SJCRH30 (cell line): ENCODE results near the gene NCBP2L. TPM values are rescaled to one million over a fixed set of nuclear protein-coding genes. Genes with fewer than 3 reads are reported as not detected.

ENCODE experiments used
- DNase-seq, 2 experiments: peaks; one replicate each; pipeline ENCODE4 v3.0.0-alpha.2; 2015 to 2020
- H3K27ac ChIP-seq: fragments of 250-450 bp; sonication (Bioruptor Pico); 2 replicates; pipeline ENCODE4 v1.5.1; 2020; ENCODE audit warnings: mild to moderate bottlenecking, moderate library complexity
- H3K27me3 ChIP-seq: fragments of 250-450 bp; sonication (Bioruptor Pico); 2 replicates; pipeline ENCODE4 v1.5.1; 2020; ENCODE audit warnings: mild to moderate bottlenecking, moderate library complexity
- H3K36me3 ChIP-seq: fragments of 250-450 bp; sonication (Bioruptor Pico); 2 replicates; pipeline ENCODE4 v1.5.1; 2020; ENCODE audit warnings: mild to moderate bottlenecking, moderate library complexity
- H3K4me1 ChIP-seq: fragments of 250-450 bp; sonication (Bioruptor Pico); 2 replicates; pipeline ENCODE4 v1.5.1; 2020; ENCODE audit warnings: mild to moderate bottlenecking, moderate library complexity
- H3K4me3 ChIP-seq: fragments of 250-450 bp; sonication (Bioruptor Pico); 2 replicates; pipeline ENCODE4 v1.5.1; 2020; ENCODE audit warnings: mild to moderate bottlenecking, moderate library complexity
- H3K9me3 ChIP-seq: fragments of 250-450 bp; sonication (Bioruptor Pico); replicated peaks from 2 replicates; pipeline ENCODE4 v1.5.1; 2020; ENCODE audit warnings: mild to moderate bottlenecking, moderate library complexity
- total RNA-seq: library from RNA; depleted of rRNA; stranded (reverse); fragments of >200 nt; shearing (Covaris generic); gene quantifications from 2 replicates; pipeline ENCODE4 v1.2.3, GENCODE V29; 2014; rRNA removed

The NCBP2L gene
- not detected in 2 replicates for total RNA-seq

DNA sequence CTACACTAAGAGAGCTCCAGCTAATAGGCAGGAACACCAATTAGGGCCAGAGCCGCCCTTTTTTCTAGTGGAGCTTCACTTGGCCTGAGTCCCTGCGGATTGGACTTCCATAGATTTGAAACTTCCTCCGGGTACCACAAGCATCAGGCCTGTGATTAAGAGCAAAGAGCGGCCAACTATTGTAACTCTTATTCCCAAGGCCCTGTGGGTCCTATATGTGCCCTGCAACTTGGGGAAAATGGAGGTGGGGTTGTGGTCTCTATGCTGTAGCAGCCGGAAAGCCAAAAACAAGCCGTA, at the start of gene NCBP2L:
NCBP2L (plus strand) TSS at position 198 of the 297 bp plus-strand sequence. CDS start 16,488 bp downstream, outside the sequence.
- no peak for DNase-seq
- Histone ChIP-seq H3K4me1 (no peaks in the 10 kb centered on the region), H3K27ac (no peak within 1 kb of the TSS), H3K4me3 (peak within 1 kb of the TSS; percentile 53), H3K9me3 (no peaks in the 10 kb centered on the region), H3K27me3 (no peaks in the 10 kb centered on the region), H3K36me3 (no peaks in the 10 kb centered on the region)

DNA sequence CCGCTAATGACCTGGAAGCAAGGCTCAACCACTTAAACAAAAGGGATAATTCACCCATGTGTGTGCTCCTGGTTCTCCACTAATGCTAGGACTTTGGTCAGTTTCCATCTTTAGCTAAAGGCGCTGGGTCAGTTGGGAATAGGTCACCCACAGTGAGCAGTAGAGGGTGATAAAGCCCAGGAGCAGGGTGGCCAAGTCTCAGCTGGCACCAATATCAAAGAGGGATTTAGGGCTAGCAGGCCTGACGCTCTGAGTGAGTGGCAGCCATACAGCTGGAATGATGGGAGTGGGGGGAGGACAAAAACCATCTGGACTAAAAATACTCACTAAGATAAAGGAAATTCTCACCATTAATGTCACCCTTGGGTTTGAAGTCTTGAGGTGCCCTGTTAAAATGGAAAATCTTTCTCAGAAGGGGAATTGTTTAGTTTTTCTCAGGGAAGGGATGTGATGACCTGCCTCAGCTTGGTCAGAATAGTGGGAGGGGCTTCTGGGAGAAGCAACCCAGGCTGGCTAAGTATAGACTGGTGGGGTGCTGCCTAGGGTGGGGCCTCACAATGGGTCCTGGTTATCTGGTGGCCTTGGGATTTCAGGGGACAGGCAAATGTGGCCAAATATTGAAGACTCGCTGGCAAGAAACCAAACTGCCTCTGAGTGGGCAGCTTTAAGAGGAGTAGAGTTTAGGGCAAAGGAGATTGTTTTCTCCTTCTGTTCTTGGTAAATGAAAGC, 49.0 kb upstream of the NCBP2L start:
- no peak overlapping the region for H3K27ac ChIP-seq
- no peak overlapping the region for H3K4me3 ChIP-seq
- no peaks in the 10 kb centered on the region for H3K9me3 ChIP-seq
- no peaks in the 10 kb centered on the region for H3K27me3 ChIP-seq
- H3K4me1 ChIP-seq: peaks cover 8% of the 10 kb centered on the region; the same call in 1 of the 2 replicates
- no peaks in the 10 kb centered on the region for H3K36me3 ChIP-seq
- no peak for DNase-seq

DNA sequence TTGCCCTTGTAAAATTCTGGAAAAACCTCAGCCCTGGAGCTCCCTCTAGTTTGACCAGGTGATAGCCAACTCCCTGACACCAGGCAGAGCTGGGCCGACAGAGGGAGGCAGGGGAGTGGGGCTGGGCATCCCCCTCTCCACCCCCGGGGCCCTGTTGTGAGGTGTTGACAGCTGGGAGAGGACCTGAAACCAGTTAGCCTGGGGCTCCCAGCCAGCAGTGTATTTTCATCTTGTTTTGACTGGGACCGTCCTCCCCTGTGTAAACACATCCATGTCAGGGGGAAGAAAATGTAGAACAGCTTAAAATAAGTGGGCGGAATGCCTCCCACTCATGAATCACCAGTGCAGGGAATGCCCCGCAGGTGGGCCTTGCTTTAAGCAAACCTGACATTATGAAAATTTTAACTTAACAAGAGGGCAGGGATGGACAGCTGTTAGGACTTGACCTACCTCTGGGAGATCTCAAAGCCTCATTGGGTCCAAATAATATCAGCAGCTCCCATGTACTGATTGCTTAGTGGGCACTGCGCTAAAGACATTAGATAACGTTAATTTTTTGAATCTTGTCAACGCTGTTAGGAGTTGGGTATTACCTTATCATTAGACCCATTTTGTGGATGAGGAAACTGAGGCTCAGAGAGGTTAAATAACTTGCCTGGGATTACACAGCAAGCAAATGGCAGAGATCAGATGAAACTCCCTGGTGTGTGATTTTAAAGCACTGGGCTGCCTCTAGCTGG, 47.8 kb upstream of the NCBP2L start:
- H3K4me1 ChIP-seq: peaks cover 8% of the 10 kb centered on the region; the same call in 1 of the 2 replicates
- no peaks in the 10 kb centered on the region for H3K36me3 ChIP-seq
- no peaks in the 10 kb centered on the region for H3K9me3 ChIP-seq
- DNase-seq: peak; percentile 54 to 62
- H3K4me3 ChIP-seq: no peak overlapping the region
- no peaks in the 10 kb centered on the region for H3K27me3 ChIP-seq
- no peak overlapping the region for H3K27ac ChIP-seq

DNA sequence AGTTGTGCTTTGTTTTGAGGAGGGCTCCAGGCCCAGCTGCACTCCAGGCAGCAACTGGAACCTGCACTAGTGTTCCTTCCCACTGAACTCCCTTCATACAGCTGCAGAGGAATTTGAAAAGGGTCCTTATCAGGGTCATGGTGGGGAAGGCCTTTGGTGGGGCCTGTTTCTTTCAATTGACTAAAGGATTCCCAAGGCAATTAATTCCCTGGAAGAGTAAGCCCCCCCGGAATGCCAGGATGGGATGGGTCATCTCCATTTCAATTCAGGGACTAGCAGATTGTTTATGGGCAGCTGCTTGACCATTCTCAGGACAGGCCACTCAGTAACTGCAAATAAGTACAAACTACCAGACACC, 47.3 kb upstream of the NCBP2L start:
- Histone ChIP-seq H3K4me3 (no peak overlapping the region), H3K27me3 (no peaks in the 10 kb centered on the region), H3K9me3 (no peaks in the 10 kb centered on the region), H3K4me1 (peaks cover 8% of the 10 kb centered on the region; the same call in 1 of the 2 replicates), H3K36me3 (no peaks in the 10 kb centered on the region), H3K27ac (no peak overlapping the region)
- no peak for DNase-seq

DNA sequence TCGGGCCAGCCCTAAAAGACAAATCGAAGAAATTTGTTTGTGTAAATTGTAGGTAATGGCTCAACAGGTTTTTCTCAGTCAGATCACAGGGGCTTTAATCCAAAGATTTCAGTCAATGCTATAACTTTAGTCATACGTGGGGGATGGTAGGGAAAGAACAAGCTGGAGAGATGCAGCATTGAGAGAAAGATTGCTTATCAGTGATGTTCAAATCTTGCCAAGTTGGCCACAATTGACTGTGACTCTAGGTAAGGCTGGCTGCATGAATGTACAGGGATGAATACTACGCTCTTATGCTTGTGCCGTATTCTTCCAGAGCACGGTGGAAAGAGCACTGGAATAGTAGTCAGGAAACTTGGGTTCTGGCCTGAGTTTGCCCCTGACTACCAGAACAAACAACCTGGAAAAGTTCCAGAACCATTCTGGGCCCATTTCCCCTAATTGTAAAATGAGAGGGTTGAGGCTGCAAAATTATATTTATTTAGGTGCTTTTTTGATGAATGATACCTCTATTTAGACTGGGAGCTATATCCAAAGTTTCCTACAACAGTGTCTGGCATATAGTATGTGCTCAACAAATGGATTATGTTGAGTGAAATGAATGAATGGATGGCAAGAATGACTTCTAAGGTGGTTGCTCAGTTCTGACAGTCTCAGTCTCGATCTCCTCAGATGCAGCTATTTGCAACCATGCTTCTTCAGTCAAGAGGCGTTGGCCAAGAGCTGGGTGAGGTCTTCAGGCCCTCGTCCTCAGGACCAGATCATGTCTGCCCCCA, 46.4 kb upstream of the NCBP2L start:
- H3K4me1 ChIP-seq: peaks cover 8% of the 10 kb centered on the region; the same call in 1 of the 2 replicates
- H3K4me3 ChIP-seq: no peak overlapping the region
- H3K9me3 ChIP-seq: no peaks in the 10 kb centered on the region
- no peaks in the 10 kb centered on the region for H3K36me3 ChIP-seq
- DNase-seq: no peak
- H3K27me3 ChIP-seq: no peaks in the 10 kb centered on the region
- H3K27ac ChIP-seq: no peak overlapping the region

DNA sequence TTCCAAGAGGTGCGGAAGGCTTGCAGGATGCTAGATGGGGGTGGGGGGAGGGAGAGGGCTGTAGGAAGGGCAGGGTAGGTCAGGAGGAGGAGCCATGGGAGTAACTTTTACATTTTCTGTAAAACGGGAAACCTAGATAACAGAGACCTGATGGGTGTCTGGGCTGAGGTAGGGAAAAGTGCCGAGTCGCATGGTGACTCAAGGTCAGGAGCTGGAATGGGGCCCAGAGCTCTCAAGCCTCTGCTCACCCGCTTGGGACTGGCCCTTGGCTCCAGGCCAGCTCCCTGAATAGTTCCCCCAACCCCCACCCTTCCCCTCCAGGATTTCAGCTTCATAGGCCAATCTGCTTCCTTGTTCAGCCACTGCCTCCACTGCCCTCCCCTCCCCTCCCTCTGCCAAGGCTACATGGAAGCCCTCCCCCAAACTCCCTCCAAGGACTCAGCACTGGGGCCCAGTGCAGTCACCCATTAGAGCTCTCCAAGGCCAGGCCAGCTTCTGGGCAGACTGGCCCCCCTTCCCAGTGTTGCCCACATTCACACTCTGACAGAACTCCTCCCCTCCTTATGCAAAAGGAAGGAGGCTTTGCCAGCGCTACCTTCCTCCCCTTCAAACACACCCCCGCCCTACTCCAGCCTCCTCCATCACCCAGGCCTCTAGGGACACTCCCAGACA, 45.6 kb upstream of the NCBP2L start:
- no peak overlapping the region for H3K27ac ChIP-seq

DNA sequence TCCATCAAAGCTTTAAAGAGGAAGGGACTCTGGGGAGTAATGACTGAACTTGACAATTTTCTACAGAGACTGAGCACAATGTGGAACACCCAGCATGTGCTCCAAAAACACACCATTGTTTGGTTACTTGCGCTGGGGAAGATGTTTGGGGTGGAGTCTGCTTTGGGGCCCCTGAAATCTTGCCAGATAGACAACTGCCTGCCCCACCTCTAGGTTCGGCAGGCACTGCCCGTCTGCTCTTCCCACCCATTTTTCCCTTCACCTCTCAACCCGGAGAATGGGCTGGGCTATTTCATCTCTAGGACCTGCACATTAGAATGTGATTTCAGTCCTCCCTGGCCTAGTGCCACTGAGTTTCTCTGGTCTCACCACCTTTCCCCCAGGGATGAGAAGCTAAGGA, 43.8 kb upstream of the NCBP2L start:
- Histone ChIP-seq H3K4me3 (no peak overlapping the region), H3K4me1 (peaks cover 8% of the 10 kb centered on the region; the same call in 1 of the 2 replicates), H3K36me3 (no peaks in the 10 kb centered on the region), H3K9me3 (no peaks in the 10 kb centered on the region), H3K27me3 (no peaks in the 10 kb centered on the region), H3K27ac (no peak overlapping the region)
- DNase-seq: no peak

More for the DNA sequence above, 45.6 kb upstream of the NCBP2L start:
- peak; percentile 54 to 72 for DNase-seq
- Histone ChIP-seq H3K36me3 (no peaks in the 10 kb centered on the region), H3K4me3 (no peak overlapping the region), H3K27me3 (no peaks in the 10 kb centered on the region), H3K4me1 (peaks cover 8% of the 10 kb centered on the region; the same call in 1 of the 2 replicates), H3K9me3 (no peaks in the 10 kb centered on the region)

DNA sequence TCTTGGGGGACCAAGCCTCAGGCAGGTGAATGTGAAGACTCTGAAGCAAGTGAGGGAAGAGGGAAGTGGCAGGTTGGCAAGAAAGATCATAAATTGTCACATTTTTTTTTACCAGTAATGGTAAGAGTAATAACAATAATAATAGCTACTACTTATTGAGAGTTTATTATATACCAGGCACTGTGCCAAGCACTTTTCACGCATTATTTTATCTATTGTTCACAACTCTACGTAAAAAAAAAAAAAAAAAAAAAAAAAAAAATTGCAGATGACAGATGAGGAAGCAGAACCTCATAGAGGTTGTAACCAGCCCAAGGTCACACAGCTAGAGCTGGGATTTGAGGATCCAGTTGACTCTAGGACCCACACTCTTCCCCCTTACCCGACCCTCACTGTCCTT, 42.9 kb upstream of the NCBP2L start:
- H3K9me3 ChIP-seq: no peaks in the 10 kb centered on the region
- H3K4me3 ChIP-seq: no peak overlapping the region
- DNase-seq: no peak
- H3K27ac ChIP-seq: no peak overlapping the region
- no peaks in the 10 kb centered on the region for H3K27me3 ChIP-seq
- H3K4me1 ChIP-seq: peaks cover 5% of the 10 kb centered on the region; the same call in 1 of the 2 replicates
- H3K36me3 ChIP-seq: no peaks in the 10 kb centered on the region

DNA sequence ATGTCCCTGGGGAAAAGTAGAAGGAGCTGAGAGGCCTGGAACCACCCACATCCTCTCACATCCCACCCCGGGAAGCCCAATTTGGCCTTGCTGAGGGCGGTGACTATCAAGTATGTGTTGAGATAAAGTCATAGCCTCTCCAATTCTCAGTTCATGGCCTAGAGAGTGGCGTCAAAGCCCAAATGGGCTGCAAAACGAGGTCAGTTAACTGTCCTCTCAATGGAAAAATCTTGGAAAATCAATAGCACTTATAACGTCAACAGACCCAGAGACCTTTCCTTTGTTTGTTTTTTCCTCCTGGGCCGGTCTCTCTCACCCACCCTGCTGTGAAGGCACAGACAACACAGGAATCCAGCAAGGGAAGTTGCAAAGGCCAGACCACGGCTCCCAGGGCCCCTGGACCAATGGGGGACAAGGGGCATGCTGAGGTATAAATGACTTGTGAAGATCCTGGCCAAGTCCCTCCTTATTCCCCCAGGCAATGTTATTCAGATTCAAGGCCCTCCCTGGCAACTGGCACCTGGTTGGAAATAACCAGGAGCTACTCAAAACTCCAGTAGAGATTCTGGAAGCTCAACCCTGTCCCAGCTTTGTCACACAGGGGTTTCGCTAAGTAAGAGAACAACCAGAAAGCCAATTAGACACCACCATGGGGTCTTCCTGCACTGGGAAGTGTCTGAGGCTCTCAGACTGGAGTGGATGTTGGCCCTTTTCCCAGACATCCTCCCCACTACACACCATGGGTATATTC, 40.6 kb upstream of the NCBP2L start:
- DNase-seq: no peak
- H3K36me3 ChIP-seq: no peaks in the 10 kb centered on the region
- no peaks in the 10 kb centered on the region for H3K27me3 ChIP-seq
- H3K4me3 ChIP-seq: no peak overlapping the region
- H3K4me1 ChIP-seq: peaks cover 3% of the 10 kb centered on the region; the same call in 1 of the 2 replicates
- no peaks in the 10 kb centered on the region for H3K9me3 ChIP-seq
- no peak overlapping the region for H3K27ac ChIP-seq

DNA sequence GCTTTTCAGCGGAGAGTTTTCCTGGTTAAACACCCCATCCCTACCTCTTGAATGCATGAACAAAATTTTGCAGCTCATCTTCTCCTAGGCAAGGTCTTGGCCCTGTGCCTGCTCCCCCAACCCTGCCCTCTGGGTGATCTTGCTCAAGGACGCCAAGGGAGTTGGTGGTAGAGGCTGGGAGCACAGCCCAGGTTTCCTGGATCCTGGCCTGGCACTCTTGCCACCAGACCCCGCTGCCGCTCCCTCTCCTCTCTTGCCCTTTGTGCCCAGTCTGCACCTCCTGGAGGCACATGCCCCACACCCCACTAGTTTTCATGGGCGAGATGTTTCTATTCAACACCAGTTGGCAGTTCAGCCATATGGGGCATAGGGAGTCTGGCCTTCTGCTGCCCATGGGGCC, 39.3 kb upstream of the NCBP2L start:
- Histone ChIP-seq H3K27me3 (no peaks in the 10 kb centered on the region), H3K27ac (no peak overlapping the region), H3K4me1 (no peaks in the 10 kb centered on the region), H3K9me3 (no peaks in the 10 kb centered on the region), H3K4me3 (no peak overlapping the region), H3K36me3 (no peaks in the 10 kb centered on the region)
- no peak for DNase-seq

DNA sequence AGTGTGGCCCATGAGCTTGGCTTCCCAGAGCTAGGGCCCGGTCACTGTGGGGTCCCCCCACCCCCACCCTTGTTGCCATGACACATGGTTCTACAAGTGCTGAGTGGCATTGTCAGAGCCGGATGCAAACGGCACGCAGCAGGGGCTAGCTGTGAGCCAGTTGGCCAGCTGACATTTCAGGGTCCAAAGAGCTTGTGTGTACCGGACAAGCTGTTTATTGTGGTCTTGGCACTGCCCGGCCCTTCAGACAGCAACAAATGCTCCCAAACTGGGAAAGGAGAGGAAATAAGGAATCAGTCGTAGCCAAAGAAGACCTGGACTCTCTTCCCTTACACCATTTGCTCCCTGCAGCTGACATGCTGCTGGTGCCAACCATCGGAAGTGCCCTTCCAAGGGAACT, 38.8 kb upstream of the NCBP2L start:
- no peak for DNase-seq

DNA sequence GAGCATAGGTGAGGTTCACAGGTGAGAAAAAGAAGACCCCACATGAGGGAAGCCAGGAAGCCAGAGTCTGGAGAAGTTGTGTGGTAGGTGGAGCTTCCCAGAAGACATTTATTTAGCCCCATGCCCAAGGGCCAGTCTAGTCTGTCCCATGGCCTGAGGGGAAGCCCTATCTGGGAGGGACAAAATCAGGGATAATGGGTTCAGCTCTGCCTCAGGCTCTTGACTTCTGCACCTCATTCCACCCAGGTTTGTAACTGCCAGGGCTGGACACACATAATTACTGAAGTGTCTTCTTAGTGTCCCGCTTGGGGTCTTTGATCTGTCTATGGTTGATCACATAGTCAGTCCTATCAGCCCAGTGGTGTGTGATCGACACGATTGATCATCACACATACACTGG, 38.0 kb upstream of the NCBP2L start:
- no peaks in the 10 kb centered on the region for H3K36me3 ChIP-seq
- H3K9me3 ChIP-seq: no peaks in the 10 kb centered on the region
- no peak overlapping the region for H3K4me3 ChIP-seq
- DNase-seq: no peak
- H3K27ac ChIP-seq: no peak overlapping the region
- H3K27me3 ChIP-seq: no peaks in the 10 kb centered on the region
- no peaks in the 10 kb centered on the region for H3K4me1 ChIP-seq

More for the DNA sequence above, 38.8 kb upstream of the NCBP2L start:
- H3K9me3 ChIP-seq: no peaks in the 10 kb centered on the region
- H3K27ac ChIP-seq: no peak overlapping the region
- H3K27me3 ChIP-seq: no peaks in the 10 kb centered on the region
- H3K4me1 ChIP-seq: no peaks in the 10 kb centered on the region
- no peak overlapping the region for H3K4me3 ChIP-seq
- no peaks in the 10 kb centered on the region for H3K36me3 ChIP-seq

DNA sequence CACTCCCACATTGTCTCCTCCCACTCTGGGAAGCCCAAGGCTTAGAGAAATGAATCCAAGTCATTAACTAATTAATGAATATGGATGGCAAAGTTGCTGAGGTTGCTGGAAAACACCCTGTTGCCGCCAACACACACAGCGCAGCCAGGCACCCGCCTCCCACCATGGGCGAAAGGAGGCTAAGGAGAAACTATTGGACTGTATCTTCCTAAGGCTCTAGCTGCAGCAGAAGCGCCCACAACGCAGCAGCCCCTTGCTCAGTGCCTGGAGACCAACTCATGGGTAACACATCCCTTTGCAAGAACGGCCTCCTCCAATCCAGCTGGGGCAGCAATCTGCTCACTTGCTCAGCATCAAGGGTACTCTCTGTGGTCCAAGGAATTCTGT, 36.1 kb upstream of the NCBP2L start:
- H3K9me3 ChIP-seq: no peaks in the 10 kb centered on the region
- no peak overlapping the region for H3K4me3 ChIP-seq
- no peaks in the 10 kb centered on the region for H3K4me1 ChIP-seq
- no peak overlapping the region for H3K27ac ChIP-seq
- H3K36me3 ChIP-seq: no peaks in the 10 kb centered on the region
- DNase-seq: no peak
- no peaks in the 10 kb centered on the region for H3K27me3 ChIP-seq

DNA sequence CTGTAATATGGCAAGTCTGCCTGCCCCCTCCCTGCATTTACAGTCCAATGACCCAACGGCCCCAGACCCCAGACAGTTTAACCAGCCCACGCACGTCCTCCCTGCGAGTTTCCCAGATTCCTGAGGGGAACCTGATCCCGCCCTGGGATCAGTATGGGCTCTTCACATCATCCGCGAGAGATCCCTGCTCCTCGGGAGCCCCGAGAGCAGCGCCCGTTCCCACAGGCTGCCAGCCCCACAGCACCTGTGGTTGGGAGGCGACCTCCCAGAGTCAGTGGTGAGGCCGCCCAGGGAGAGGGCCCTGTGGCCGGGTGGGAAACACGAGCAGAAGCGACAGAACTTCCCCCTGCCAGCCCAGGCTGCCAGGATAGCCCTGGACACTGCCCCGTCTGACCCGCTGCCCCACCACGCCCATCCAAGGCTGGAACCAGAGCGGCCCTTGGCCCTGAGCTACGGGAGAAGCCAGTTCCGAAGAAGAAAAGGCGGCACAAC, 34.8 kb upstream of the NCBP2L start:
- Histone ChIP-seq H3K27ac (0 out of 2 replicates have a peak overlapping the region, but pooled peaks have one; percentile 11), H3K9me3 (no peaks in the 10 kb centered on the region), H3K4me3 (peak overlapping the region; percentile 30), H3K36me3 (no peaks in the 10 kb centered on the region), H3K27me3 (no peaks in the 10 kb centered on the region), H3K4me1 (0 out of 2 replicates have a peak, but pooled peaks cover under 1% of the 10 kb centered on the region)
- peak; percentile 24 to 49 for DNase-seq
